Upper lobe of right lung (tissue), 1 donor: ENCODE data around the gene SLCO3A1. TPM values are rescaled to one million over a fixed set of nuclear protein-coding genes. Genes with fewer than 3 reads are reported as not detected.

Experiments used
- ATAC-seq: fragments of 200-7000 bp; cut with Tn5 transposase; one replicate; pipeline ENCODE4 v1.9.1; 2020; ENCODE audit warnings: mild to moderate bottlenecking, moderate library complexity
- DNase-seq: peaks from one replicate; pipeline ENCODE4 v3.0.0-alpha.2; 2020
- H3K27ac ChIP-seq: fragments of 200-600 bp; one replicate; pipeline ENCODE4 v1.8.0; 2022
- H3K27me3 ChIP-seq: fragments of 200-600 bp; one replicate; pipeline ENCODE4 v1.8.0; 2022; ENCODE audit warnings: mild to moderate bottlenecking
- H3K36me3 ChIP-seq: fragments of 200-600 bp; one replicate; pipeline ENCODE4 v1.8.0; 2022
- H3K4me1 ChIP-seq: fragments of 200-600 bp; one replicate; pipeline ENCODE4 v1.8.0; 2022
- H3K4me3 ChIP-seq: fragments of 200-600 bp; one replicate; pipeline ENCODE4 v1.8.0; 2022; ENCODE audit warnings: mild to moderate bottlenecking
- H3K9me3 ChIP-seq: fragments of 200-600 bp; one replicate; pipeline ENCODE4 v1.8.0; 2022
- intact Hi-C: fragments of 100-400 bp; cut with DNase I; formaldehyde crosslinking; loops from one replicate; pipeline ENCODE4 v1.11.0; 2022
- total RNA-seq: library from RNA; stranded (reverse); fragmentation: NEBNext Ultra II Directional; extraction: Animal tissue kit (Norgen Biotek cat#: 25700); gene quantifications from one replicate; pipeline ENCODE4 v1.2.1, GENCODE V29; 2021
- TF ChIP-seq, protein P1 (sequence below): fragments of 200-600 bp; IDR thresholded peaks from one replicate; pipeline ENCODE4 v1.8.0; 2022; ENCODE audit warnings: antibody characterized with exemption
- donor health status: DM: no; HTN: yes; CAD: no; lungs with severe emphysema.

Gene SLCO3A1
- total RNA-seq, 1 donor from 2014 or later = 50.6 TPM

DNA sequence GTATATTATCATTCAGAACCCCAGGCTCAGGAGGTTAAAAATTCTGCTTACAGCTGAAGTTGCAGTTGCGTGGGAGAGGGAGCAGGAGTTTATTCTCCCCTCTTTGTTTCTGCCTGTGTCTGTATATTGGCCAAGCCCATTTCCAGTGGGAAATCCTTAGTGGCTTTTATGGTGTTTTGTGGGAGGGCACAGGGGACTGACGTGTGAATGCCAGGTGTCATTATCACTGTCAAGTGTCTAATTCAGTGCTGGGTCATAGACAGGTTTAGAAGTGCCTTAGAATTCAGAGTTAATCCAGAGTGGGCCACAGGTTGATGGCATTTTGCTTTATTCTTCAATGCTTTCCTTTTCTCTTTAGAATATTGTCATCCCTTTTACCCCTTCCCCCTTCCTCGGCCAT is 33.4 kb downstream of the SLCO3A1 start:
- H3K27ac ChIP-seq = no peak overlapping the region
- H3K4me1 ChIP-seq = peaks cover 15% of the 10 kb centered on the region
- no peaks in the 10 kb centered on the region for H3K9me3 ChIP-seq
- H3K27me3 ChIP-seq = no peaks in the 10 kb centered on the region
- H3K4me3 ChIP-seq = no peak overlapping the region
- ATAC-seq (no peak), DNase-seq (no peak)
- H3K36me3 ChIP-seq = no peaks in the 10 kb centered on the region
- TF ChIP-seq, protein P1, sequence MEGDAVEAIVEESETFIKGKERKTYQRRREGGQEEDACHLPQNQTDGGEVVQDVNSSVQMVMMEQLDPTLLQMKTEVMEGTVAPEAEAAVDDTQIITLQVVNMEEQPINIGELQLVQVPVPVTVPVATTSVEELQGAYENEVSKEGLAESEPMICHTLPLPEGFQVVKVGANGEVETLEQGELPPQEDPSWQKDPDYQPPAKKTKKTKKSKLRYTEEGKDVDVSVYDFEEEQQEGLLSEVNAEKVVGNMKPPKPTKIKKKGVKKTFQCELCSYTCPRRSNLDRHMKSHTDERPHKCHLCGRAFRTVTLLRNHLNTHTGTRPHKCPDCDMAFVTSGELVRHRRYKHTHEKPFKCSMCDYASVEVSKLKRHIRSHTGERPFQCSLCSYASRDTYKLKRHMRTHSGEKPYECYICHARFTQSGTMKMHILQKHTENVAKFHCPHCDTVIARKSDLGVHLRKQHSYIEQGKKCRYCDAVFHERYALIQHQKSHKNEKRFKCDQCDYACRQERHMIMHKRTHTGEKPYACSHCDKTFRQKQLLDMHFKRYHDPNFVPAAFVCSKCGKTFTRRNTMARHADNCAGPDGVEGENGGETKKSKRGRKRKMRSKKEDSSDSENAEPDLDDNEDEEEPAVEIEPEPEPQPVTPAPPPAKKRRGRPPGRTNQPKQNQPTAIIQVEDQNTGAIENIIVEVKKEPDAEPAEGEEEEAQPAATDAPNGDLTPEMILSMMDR = no peak
- intact Hi-C loops = no loop called here

DNA sequence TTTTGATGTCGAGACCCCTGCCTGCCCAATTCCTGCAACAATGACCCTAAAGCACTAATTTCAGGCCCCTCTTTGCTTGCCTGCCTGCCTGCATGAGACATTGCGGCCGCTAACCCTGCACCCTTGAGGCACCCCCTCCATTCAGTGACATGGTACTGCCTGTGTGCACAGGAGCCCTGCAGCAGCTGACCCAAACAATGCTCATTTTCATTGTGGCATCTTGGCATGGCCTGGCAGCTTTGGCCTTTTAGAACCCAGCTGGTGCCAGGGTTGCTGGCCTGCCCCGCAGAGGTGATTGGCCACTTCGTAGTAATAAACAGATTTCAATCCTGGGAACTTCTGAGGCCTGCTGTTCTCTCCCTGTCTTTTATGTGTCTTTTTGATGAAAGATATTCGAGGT is 33.8 kb downstream of the SLCO3A1 start:
- TF ChIP-seq, protein P1 = no peak
- no peak for DNase-seq
- Histone ChIP-seq H3K9me3 (no peaks in the 10 kb centered on the region), H3K27ac (no peak overlapping the region), H3K27me3 (no peaks in the 10 kb centered on the region), H3K4me1 (peaks cover 15% of the 10 kb centered on the region), H3K4me3 (no peak overlapping the region), H3K36me3 (no peaks in the 10 kb centered on the region)
- intact Hi-C loops = no loop called here
- no peak for ATAC-seq

DNA sequence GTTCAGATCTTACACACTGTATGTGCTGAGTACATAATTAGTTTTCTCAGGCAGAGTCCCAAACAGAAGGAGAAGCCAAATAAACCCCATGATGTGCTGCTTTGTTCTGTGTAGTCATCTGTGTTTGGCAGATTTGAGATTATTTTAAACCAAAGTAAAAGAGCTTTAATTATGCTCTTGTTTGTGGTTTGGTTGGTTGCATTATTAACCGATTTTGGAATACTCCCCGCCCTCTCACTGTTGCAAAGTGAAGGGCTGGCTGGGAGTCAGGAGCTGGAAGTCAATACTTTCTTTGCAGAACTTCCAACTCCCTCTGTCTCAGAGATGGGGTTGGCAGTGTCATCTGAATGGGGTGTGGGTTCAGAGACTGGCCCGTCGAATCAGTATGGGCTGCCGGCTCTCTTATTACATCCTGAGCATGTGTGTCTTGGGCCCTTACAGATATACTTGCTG is 34.4 kb downstream of the SLCO3A1 start:
- ATAC-seq = no peak

DNA sequence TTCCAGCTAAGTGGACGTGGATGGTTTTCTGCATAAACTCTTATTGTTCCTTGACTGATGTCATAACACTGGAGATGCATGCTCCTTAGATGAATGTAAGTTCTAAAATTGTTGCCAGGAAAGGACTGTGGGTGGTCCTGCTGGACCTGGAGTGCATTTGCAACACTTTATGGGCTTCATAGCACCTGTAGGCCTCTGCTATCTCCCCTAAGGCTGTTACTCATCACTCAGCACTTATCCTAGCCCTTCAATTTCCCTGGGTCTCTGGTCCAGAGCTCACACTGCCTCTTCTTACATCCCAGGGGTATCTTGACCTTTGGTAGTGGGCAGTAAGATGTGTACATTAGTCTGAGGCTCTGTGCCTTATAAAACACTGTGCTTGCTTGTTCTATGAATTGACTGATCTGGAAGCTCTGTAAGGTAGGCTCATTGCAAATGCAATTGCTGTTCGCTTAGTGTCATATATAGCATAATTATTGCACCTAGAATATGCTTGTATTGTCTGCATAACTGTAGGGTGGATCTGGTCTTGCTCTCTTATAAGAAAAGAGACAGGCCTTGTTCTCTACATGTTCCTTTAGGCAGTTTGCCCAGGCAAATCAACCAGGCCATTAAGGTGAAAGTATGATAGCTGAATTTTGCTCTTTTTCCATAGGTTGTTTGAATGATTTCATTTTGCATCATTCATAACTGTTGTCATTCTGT is 35.8 kb downstream of the SLCO3A1 start:
- Histone ChIP-seq H3K36me3 (no peaks in the 10 kb centered on the region), H3K27me3 (no peaks in the 10 kb centered on the region), H3K4me3 (no peak overlapping the region), H3K9me3 (no peaks in the 10 kb centered on the region), H3K4me1 (peaks cover 12% of the 10 kb centered on the region), H3K27ac (no peak overlapping the region)
- ATAC-seq (no peak), DNase-seq (no peak)
- TF ChIP-seq, protein P1 = no peak
- intact Hi-C loops = no loop called here

More for the DNA sequence above, 34.4 kb downstream of the SLCO3A1 start:
- Histone ChIP-seq H3K4me3 (no peak overlapping the region), H3K27ac (no peak overlapping the region), H3K27me3 (no peaks in the 10 kb centered on the region), H3K4me1 (peaks cover 15% of the 10 kb centered on the region), H3K9me3 (no peaks in the 10 kb centered on the region), H3K36me3 (no peaks in the 10 kb centered on the region)
- intact Hi-C loops = no loop called here
- TF ChIP-seq, protein P1 = no peak
- no peak for DNase-seq

DNA sequence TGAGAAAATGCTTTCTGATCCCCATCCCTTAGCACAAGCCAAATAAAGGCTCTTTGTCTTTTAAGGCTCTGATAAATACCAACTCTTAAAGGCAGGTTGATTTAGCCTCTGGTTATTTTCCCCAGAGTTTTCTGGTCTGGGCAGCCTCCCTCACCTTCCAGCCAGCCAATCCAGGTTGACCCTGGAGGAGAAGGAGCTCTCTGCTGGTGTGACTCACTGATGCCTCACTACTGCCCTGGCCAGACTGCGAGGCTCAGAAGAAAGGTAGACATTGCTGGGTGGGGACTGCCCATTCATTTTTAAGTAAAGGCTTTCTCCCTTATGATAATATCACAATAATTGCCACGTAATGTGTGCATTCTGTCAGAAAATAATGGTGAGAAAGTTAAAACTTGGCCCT is 37.1 kb downstream of the SLCO3A1 start:
- DNase-seq (no peak), ATAC-seq (no peak)
- H3K27me3 ChIP-seq = no peaks in the 10 kb centered on the region
- no peaks in the 10 kb centered on the region for H3K36me3 ChIP-seq
- no peak overlapping the region for H3K27ac ChIP-seq
- no peak overlapping the region for H3K4me3 ChIP-seq
- peaks cover 19% of the 10 kb centered on the region for H3K4me1 ChIP-seq
- TF ChIP-seq, protein P1 = no peak
- intact Hi-C loops = no loop called here
- H3K9me3 ChIP-seq = no peaks in the 10 kb centered on the region

DNA sequence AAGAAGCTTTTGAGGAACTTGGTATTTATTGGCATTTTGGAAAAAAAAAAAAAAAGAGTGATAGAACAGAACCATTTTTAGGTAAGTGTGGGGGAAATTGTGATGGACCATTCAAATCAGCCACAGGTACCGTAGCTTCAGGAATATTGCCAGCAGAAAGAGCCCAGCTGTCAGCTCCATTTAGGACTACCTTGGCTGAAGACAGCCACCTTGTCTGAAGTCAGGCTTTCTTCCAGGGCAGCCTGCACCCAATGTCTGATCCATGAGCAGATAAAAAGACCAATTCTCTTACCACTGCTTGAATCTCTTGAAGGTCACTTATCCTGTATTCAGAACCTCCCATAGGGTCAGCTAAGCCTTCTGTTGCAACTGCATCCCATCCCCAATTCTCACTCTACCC is 37.6 kb downstream of the SLCO3A1 start:
- H3K27ac ChIP-seq = no peak overlapping the region
- H3K4me1 ChIP-seq = peaks cover 22% of the 10 kb centered on the region
- no peaks in the 10 kb centered on the region for H3K27me3 ChIP-seq
- ATAC-seq (no peak), DNase-seq (no peak)
- no peak overlapping the region for H3K4me3 ChIP-seq
- intact Hi-C loops = no loop called here
- no peaks in the 10 kb centered on the region for H3K9me3 ChIP-seq
- H3K36me3 ChIP-seq = no peaks in the 10 kb centered on the region
- TF ChIP-seq, protein P1 = no peak
